Transverse colon (tissue), 4 donors: Measurements from ENCODE around the gene MTHFSD. TPM values are rescaled to one million over a fixed set of nuclear protein-coding genes. Genes with fewer than 3 reads are reported as not detected.

ENCODE experiments used
- DNase-seq: peaks from one replicate; pipeline ENCODE4 v3.0.0-alpha.2; 2019
- H3K27ac ChIP-seq, 4 donors: fragments of 200-600 bp; sonication (generic); 2 replicates each; pipeline ENCODE4 v1.5.1; 2016 to 2018; ENCODE audit warnings: inconsistent platforms in 4 of 4
- H3K27me3 ChIP-seq: fragments of 200-600 bp; sonication (generic); 2 replicates; pipeline ENCODE4 v1.5.1; 2017; ENCODE audit warnings: inconsistent platforms
- H3K36me3 ChIP-seq, 4 donors: fragments of 200-600 bp; sonication (generic); 2 replicates each; pipeline ENCODE4 v1.5.1; 2017 to 2019; ENCODE audit warnings: inconsistent platforms in 4 of 4
- H3K4me1 ChIP-seq, 4 donors: fragments of 200-600 bp; sonication (generic); 2 replicates each; pipeline ENCODE4 v1.5.1; 2017 to 2020; ENCODE audit warnings: inconsistent platforms in 4 of 4
- H3K4me3 ChIP-seq, 4 donors: fragments of 200-600 bp; sonication (generic); 1 replicate in 1 of 4; 2 replicates in 3 of 4; pipeline versions ENCODE4 v1.5.1 to v1.6.1; 2017 to 2019; ENCODE audit warnings: inconsistent platforms in 4 of 4
- H3K9me3 ChIP-seq, 2 donors: fragments of 200-600 bp; sonication (generic); 2 replicates each; pipeline ENCODE4 v1.5.1; 2017 to 2019; ENCODE audit warnings: inconsistent platforms in 2 of 2
- CTCF ChIP-seq, 5 experiments: fragments of 200-600 bp in 3 of 5; fragments of 450-650 bp in 2 of 5; sonication (generic) in 3 of 5; IDR thresholded peaks; 1 replicate in 2 of 5; 2 replicates in 3 of 5; pipeline ENCODE4 v1.5.1; 2016 to 2017; ENCODE audit warnings: antibody characterized with exemption in 5 of 5, inconsistent platforms in 3 of 5, mild to moderate bottlenecking in 2 of 5, moderate library complexity in 1 of 5
- EP300 ChIP-seq: sonication (generic); formaldehyde crosslinking; IDR thresholded peaks from one replicate; pipeline ENCODE4 v1.6.1; 2017; ENCODE audit warnings: antibody characterized with exemption, low read depth
- POLR2A ChIP-seq: fragments of 450-650 bp; IDR thresholded peaks from one replicate; pipeline ENCODE4 v1.6.1; 2016; ENCODE audit warnings: antibody characterized with exemption, mild to moderate bottlenecking, moderate library complexity
- POLR2AphosphoS5 ChIP-seq, 3 donors: sonication (generic); formaldehyde crosslinking; IDR thresholded peaks; one replicate each; pipeline ENCODE4 v1.6.1; 2016; ENCODE audit warnings: antibody characterized with exemption in 3 of 3
- WGBS, 2 donors: methylation state at CpG; one replicate each; pipeline ENCODE4 v1.1.5; 2018; ENCODE audit warnings: low coverage in 1 of 2; 5-methylcytosine and 5-hydroxymethylcytosine counted together
- in situ Hi-C, 4 donors: fragments of 200-750 bp; cut with MboI; loops; one replicate each; pipeline versions ENCODE4 v1.15.0 to v1.15.1; 2017; ENCODE audit warnings: low sequenced_read_pairs in 3 of 4, low pct_ligation_motif_present in 1 of 4, low pct_unique_long_range_greater_than_20kb in 1 of 4
- intact Hi-C: fragments of 100-400 bp; cut with DNase I; formaldehyde crosslinking; loops from one replicate; pipeline ENCODE4 v1.15.1; 2023; ENCODE audit warnings: low total_unique reads
- total RNA-seq, 4 donors: library from RNA; depleted of rRNA; stranded (reverse); fragments of >200 nt; gene quantifications; one replicate each; pipeline ENCODE4 v1.1.0, GENCODE V29; 2016

MTHFSD gene
- total RNA-seq, 4 donors from 2014 or later, result 25.4 to 51.1 (median 30.0) TPM

DNA sequence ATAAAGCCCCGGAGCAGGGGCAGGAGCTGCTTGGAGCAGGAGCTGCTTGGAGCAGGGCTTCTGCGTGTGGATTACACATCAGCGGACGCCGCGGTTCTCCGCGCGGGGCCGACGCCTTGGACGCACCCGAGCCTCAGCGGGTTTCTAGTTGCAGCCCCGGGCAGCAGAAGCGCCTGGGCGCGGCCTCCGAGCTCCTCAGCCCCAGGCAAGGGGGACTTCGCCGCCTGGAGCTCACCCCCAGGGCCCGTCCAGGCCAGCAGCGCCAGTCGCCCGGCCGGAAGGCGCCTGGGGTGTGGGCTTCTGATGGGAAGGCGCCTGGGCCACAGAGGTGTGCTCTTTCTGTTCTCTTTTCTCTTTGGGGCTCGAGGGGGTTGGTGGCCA, 38.4 kb downstream of the MTHFSD start:
- Histone ChIP-seq H3K4me3 (peak overlapping the region; percentile 28 to 69 (median 56)), H3K27me3 (peaks cover 68% of the 10 kb centered on the region), H3K27ac (peak overlapping the region; percentile 94 to 99 (median 96)), H3K9me3 (no peaks in the 10 kb centered on the region), H3K36me3 (no peaks in the 10 kb centered on the region), H3K4me1 (peaks cover 6 to 22% (median 9%) of the 10 kb centered on the region in 4 donors)
- 10 to 28% methylated on average over 2 to 10 of the region's 29 CpGs for WGBS, 2 donors
- intact Hi-C loops (loop anchor here (2.0 to 5.0 kb wide), 4 partner anchors 174 to 359 kb away; no protein-coding TSS in a partner anchor), in situ Hi-C loops (loop anchor here (10.0 to 25.0 kb wide), 5 partner anchors 179 to 704 kb away; no protein-coding TSS in a partner anchor)
- no peak for DNase-seq
- TF ChIP-seq CTCF (IDR thresholded peaks at IDR 0.05), result no peak
- TF ChIP-seq POLR2A, result no peak
- peak in 1 of 3 donors; percentile 15 for TF ChIP-seq POLR2AphosphoS5 (IDR thresholded peaks at IDR 0.05)

DNA sequence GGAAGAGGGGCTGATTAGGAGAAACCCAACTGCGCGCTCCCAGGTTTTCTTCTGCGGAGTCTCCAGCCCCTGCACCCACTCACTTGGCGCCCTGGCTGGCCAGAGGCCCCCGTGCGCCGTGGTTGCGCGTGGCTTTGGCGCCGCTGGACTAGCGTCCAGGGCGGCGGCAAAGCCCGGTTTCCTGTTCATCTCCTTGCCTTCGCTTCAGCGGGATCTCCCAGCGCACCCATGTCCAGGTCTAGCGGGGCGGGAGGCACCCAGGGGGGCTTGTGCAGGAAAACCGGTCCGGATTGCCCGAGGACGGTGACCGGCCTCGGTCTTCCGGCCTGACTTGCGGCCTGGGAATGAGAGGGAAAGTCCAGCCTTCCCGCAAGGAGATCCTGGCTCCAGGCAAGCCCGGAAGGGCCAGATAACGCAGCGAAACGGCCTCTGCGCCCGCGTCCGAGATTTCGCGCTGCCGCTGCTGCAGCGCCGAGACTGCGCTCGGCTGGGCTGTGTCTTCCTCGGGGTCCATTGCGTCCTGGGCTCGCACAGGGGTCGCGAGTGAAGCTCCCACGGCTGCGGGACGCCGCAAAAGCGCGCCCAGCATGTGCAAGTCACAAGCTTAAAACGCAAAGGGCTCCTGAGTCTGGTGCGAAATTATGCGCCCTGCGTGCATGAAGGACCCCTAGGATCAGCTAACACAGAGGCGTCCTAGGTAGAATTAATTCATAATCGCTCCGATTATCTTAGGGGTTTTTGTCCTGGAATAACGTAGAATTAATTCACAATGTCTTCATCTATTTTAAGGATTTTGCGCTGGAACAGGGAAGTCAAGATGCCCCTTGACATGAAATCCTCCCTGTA, 39.0 kb downstream of the MTHFSD start:
- Histone ChIP-seq H3K27me3 (peaks cover 74% of the 10 kb centered on the region), H3K4me1 (peaks cover 6 to 22% (median 9%) of the 10 kb centered on the region in 4 donors), H3K27ac (peak overlapping the region; percentile 94 to 99 (median 96)), H3K36me3 (no peaks in the 10 kb centered on the region), H3K4me3 (peak overlapping the region; percentile 28 to 69 (median 56)), H3K9me3 (no peaks in the 10 kb centered on the region)
- no peak for DNase-seq
- 21% methylated on average over 26 of the region's 64 CpGs; no CpG with 5 or more reads in 1 of the 2 donors for WGBS, 2 donors
- in situ Hi-C loops (loop anchor here (10.0 to 25.0 kb wide), 5 partner anchors 179 to 704 kb away; no protein-coding TSS in a partner anchor), intact Hi-C loops (loop anchor here (2.0 to 5.0 kb wide), 4 partner anchors 174 to 359 kb away; no protein-coding TSS in a partner anchor)
- no peak for TF ChIP-seq EP300
- TF ChIP-seq POLR2A, result peak; percentile 12
- TF ChIP-seq POLR2AphosphoS5 (IDR thresholded peaks at IDR 0.05), result peak in 2 of 3 donors; percentile 14 to 43

DNA sequence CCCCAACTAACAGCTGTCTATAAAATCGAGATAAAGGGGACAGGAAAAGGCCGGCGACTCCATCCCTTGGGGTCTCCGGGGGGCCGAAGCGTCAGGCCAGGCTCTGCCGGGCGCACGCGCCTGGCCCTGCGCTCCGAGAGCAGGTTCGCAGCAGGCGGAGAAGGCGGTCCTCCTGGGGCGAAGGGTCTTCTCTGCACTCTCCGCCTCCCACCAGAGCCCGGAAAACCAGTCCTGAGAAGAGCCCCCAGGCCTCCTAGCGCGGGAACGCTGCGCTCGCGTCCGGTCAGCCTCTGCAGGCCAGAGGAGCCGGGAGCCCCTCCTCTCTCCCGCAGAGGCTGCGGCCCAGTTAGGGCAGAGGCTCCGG, 39.6 kb downstream of the MTHFSD start:
- intact Hi-C loops (loop anchor here (5.0 kb wide), 3 partner anchors 173 to 358 kb away; no protein-coding TSS in a partner anchor), in situ Hi-C loops (loop anchor here (10.0 to 25.0 kb wide), 5 partner anchors 178 to 703 kb away; no protein-coding TSS in a partner anchor)
- Histone ChIP-seq H3K36me3 (no peaks in the 10 kb centered on the region), H3K4me1 (peaks cover 3 to 19% (median 7%) of the 10 kb centered on the region in 4 donors), H3K27ac (peak overlapping the region; percentile 94 to 99 (median 96)), H3K9me3 (no peaks in the 10 kb centered on the region), H3K27me3 (peaks cover 80% of the 10 kb centered on the region), H3K4me3 (peak overlapping the region; percentile 28 to 69 (median 56))
- 21% methylated on average over 21 of the region's 29 CpGs; no CpG with 5 or more reads in 1 of the 2 donors for WGBS, 2 donors
- TF ChIP-seq CTCF (IDR thresholded peaks at IDR 0.05), result no peak
- no peak for TF ChIP-seq POLR2A
- no peak for TF ChIP-seq POLR2AphosphoS5 (IDR thresholded peaks at IDR 0.05)
- no peak for TF ChIP-seq EP300
- no peak for DNase-seq

- Histone ChIP-seq H3K27ac (peak overlapping the region; percentile 94 to 99 (median 96)), H3K4me1 (peaks cover under 1 to 17% (median 5%) of the 10 kb centered on the region in 4 donors), H3K27me3 (peaks cover 87% of the 10 kb centered on the region), H3K4me3 (peak overlapping the region; percentile 28 to 69 (median 56)), H3K36me3 (no peaks in the 10 kb centered on the region), H3K9me3 (no peaks in the 10 kb centered on the region)
- TF ChIP-seq POLR2A (no peak), EP300 (no peak), CTCF (IDR thresholded peaks at IDR 0.05) (no peak), POLR2AphosphoS5 (IDR thresholded peaks at IDR 0.05) (no peak)
- intact Hi-C loops (loop anchor here (5.0 kb wide), 5 partner anchors 52 to 357 kb away; no protein-coding TSS in a partner anchor), in situ Hi-C loops (loop anchor here (5.0 to 25.0 kb wide), 6 partner anchors 172 to 702 kb away; no protein-coding TSS in a partner anchor)
- DNase-seq, result no peak
- 17 to 20% methylated on average over 17 to 18 of the region's 18 CpGs for WGBS, 2 donors
Measured at GRCh38 chr16:86514481-86515376, 40.3 kb downstream of the MTHFSD start.
